Ascending aorta (tissue), 2 donors: ENCODE results near the gene P2RY6. TPM values are rescaled to one million over a fixed set of nuclear protein-coding genes. Genes with fewer than 3 reads are reported as not detected.

Source experiments
- DNase-seq, 2 donors: peaks; one replicate each; pipeline ENCODE4 v3.0.0-alpha.2; 2019; ENCODE audit warnings: low spot score in 2 of 2
- H3K27ac ChIP-seq, 2 donors: fragments of 200-600 bp; sonication (generic); one replicate each; pipeline ENCODE4 v1.5.1; 2016 to 2017; ENCODE audit warnings: mild to moderate bottlenecking in 1 of 2
- H3K27me3 ChIP-seq: fragments of 200-600 bp; sonication (generic); one replicate; pipeline ENCODE4 v1.5.1; 2017
- H3K36me3 ChIP-seq, 2 donors: fragments of 200-600 bp; sonication (generic); one replicate each; pipeline ENCODE4 v1.5.1; 2016
- H3K4me1 ChIP-seq, 2 donors: fragments of 200-600 bp; sonication (generic); one replicate each; pipeline ENCODE4 v1.5.1; 2016 to 2017; ENCODE audit warnings: mild to moderate bottlenecking in 1 of 2
- H3K4me3 ChIP-seq, 2 donors: fragments of 200-600 bp; sonication (generic); one replicate each; pipeline ENCODE4 v1.5.1; 2016 to 2017; ENCODE audit warnings: mild to moderate bottlenecking in 1 of 2
- H3K9me3 ChIP-seq, 2 donors: fragments of 200-600 bp; sonication (generic); one replicate each; pipeline ENCODE4 v1.5.1; 2016
- intact Hi-C: fragments of 100-400 bp; cut with DNase I; formaldehyde crosslinking; loops from one replicate; pipeline ENCODE4 v1.15.1; 2023
- total RNA-seq: library from RNA; depleted of rRNA; stranded (reverse); fragments of >200 nt; gene quantifications from one replicate; pipeline ENCODE4 v1.1.0, GENCODE V29; 2016
- TF ChIP-seq, protein P1 (sequence below), 3 experiments: fragments of 200-600 bp in 2 of 3; fragments of 450-650 bp in 1 of 3; sonication (generic) in 2 of 3; IDR thresholded peaks; one replicate each; pipeline ENCODE4 v1.5.1; 2016 to 2019; ENCODE audit warnings: antibody characterized with exemption in 3 of 3, mild to moderate bottlenecking in 1 of 3, moderate library complexity in 1 of 3

The P2RY6 gene
- total RNA-seq, 1 donor from 2014 or later, result 8.8 TPM

DNA sequence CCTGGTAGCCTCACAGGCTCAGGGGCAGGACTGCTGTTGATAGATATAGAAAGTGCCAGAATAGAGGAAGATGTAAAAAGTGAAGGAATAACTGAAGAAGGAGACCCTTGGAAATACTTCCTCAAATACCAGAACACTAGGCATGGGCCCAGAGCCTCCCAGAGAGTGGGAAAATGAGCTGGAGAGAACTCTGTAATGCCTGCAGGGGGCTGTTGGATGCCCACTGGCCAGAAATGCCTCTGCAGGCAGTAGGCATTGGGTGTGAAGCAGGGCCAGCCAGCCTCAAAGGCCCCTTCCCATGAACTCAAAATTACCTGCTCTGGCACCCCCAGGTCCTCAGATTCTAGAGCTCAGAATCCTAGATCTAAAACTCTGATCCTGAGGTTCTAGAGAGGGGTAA is 38.9 kb upstream of the P2RY6 start:
- peak; percentile 2 to 27 for DNase-seq

DNA sequence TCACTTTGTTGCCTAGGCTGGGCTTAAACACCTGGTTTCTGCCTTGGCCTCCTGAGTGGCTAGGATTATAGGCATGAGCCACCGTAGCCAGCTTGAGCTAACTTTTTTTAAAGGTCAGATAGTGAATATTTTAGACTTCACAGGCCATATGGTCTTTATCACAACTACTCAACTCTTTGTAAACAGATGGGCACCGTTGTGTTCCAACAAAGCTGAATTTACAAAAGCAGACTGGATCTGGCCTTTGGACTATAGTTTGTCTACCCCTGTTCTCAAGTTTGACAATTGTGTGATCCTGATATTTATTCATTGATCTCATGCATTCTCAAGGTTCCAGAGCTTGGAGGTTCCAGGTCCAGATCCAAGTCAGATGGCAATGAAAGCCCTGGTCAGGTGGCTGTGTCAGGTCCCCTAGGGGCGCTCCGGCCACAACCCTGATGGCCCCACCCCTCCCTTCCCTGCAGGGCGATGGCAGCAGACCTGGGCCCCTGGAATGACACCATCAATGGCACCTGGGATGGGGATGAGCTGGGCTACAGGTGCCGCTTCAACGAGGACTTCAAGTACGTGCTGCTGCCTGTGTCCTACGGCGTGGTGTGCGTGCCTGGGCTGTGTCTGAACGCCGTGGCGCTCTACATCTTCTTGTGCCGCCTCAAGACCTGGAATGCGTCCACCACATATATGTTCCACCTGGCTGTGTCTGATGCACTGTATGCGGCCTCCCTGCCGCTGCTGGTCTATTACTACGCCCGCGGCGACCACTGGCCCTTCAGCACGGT is 38.3 kb upstream of the P2RY6 start:
- intact Hi-C loops, result no loop called here

More for the DNA sequence above, 38.9 kb upstream of the P2RY6 start:
- TF ChIP-seq, protein P1, sequence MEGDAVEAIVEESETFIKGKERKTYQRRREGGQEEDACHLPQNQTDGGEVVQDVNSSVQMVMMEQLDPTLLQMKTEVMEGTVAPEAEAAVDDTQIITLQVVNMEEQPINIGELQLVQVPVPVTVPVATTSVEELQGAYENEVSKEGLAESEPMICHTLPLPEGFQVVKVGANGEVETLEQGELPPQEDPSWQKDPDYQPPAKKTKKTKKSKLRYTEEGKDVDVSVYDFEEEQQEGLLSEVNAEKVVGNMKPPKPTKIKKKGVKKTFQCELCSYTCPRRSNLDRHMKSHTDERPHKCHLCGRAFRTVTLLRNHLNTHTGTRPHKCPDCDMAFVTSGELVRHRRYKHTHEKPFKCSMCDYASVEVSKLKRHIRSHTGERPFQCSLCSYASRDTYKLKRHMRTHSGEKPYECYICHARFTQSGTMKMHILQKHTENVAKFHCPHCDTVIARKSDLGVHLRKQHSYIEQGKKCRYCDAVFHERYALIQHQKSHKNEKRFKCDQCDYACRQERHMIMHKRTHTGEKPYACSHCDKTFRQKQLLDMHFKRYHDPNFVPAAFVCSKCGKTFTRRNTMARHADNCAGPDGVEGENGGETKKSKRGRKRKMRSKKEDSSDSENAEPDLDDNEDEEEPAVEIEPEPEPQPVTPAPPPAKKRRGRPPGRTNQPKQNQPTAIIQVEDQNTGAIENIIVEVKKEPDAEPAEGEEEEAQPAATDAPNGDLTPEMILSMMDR (IDR thresholded peaks at IDR 0.05), result no peak
- no peaks in the 10 kb centered on the region for H3K9me3 ChIP-seq
- no peak overlapping the region for H3K27ac ChIP-seq
- intact Hi-C loops, result no loop called here
- no peaks in the 10 kb centered on the region for H3K36me3 ChIP-seq
- no peaks in the 10 kb centered on the region for H3K27me3 ChIP-seq
- H3K4me1 ChIP-seq, result peaks cover 0 to 6% of the 10 kb centered on the region in 2 donors
- H3K4me3 ChIP-seq, result no peak overlapping the region

DNA sequence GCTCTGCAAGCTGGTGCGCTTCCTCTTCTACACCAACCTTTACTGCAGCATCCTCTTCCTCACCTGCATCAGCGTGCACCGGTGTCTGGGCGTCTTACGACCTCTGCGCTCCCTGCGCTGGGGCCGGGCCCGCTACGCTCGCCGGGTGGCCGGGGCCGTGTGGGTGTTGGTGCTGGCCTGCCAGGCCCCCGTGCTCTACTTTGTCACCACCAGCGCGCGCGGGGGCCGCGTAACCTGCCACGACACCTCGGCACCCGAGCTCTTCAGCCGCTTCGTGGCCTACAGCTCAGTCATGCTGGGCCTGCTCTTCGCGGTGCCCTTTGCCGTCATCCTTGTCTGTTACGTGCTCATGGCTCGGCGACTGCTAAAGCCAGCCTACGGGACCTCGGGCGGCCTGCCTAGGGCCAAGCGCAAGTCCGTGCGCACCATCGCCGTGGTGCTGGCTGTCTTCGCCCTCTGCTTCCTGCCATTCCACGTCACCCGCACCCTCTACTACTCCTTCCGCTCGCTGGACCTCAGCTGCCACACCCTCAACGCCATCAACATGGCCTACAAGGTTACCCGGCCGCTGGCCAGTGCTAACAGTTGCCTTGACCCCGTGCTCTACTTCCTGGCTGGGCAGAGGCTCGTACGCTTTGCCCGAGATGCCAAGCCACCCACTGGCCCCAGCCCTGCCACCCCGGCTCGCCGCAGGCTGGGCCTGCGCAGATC is 37.5 kb upstream of the P2RY6 start:
- peak; percentile 0 to 60 for DNase-seq
- intact Hi-C loops, result no loop called here
- Histone ChIP-seq H3K4me1 (peaks cover 0 to 10% of the 10 kb centered on the region in 2 donors), H3K9me3 (no peaks in the 10 kb centered on the region), H3K4me3 (no peak overlapping the region), H3K36me3 (no peaks in the 10 kb centered on the region), H3K27me3 (no peaks in the 10 kb centered on the region), H3K27ac (no peak overlapping the region)
- TF ChIP-seq, protein P1 (IDR thresholded peaks at IDR 0.05), result no peak

More for the DNA sequence above, 38.3 kb upstream of the P2RY6 start:
- peaks cover 0 to 6% of the 10 kb centered on the region in 2 donors for H3K4me1 ChIP-seq
- no peak overlapping the region for H3K4me3 ChIP-seq
- H3K9me3 ChIP-seq, result no peaks in the 10 kb centered on the region
- TF ChIP-seq, protein P1 (IDR thresholded peaks at IDR 0.05), result no peak
- peak; percentile 1 to 56 for DNase-seq
- no peak overlapping the region for H3K27ac ChIP-seq
- H3K36me3 ChIP-seq, result no peaks in the 10 kb centered on the region
- no peaks in the 10 kb centered on the region for H3K27me3 ChIP-seq

GRCh38 chr11:73235236-73235786 is 36.8 kb upstream of the P2RY6 start:
- intact Hi-C loops, result no loop called here
- Histone ChIP-seq H3K4me3 (no peak overlapping the region), H3K27ac (no peak overlapping the region), H3K36me3 (no peaks in the 10 kb centered on the region), H3K4me1 (peaks cover 1 to 13% of the 10 kb centered on the region in 2 donors), H3K27me3 (no peaks in the 10 kb centered on the region), H3K9me3 (no peaks in the 10 kb centered on the region)
- TF ChIP-seq, protein P1 (IDR thresholded peaks at IDR 0.05), result no peak
- no peak for DNase-seq

DNA sequence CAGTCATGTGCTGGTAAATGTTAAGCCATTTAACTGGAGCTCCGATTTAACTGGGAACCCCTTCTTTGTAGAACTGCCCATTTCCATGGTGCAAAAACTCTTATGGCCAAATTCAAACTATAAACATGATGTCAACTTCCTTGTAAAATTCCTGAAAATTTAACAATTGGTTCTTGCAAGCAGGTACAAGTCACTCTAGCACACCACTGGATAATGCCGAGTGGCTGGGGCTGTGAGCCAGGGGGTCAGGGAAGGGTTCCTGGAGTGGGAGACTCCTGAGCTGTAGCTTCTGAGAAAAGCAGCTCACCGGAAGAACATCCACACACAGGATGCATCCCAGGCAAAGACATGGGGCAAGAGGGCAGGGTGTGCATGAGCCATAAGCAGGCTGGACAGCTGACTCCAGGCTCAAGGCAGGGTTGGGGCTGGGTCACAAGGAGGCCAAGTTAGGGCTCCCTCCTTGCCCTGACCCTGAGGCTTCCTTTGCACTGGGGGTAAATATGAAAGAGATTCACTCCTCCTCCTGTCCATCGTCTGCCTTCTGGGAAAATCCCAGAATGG is 35.9 kb upstream of the P2RY6 start:
- Histone ChIP-seq H3K4me3 (no peak overlapping the region), H3K9me3 (no peaks in the 10 kb centered on the region), H3K36me3 (no peaks in the 10 kb centered on the region), H3K4me1 (peaks cover 5 to 18% of the 10 kb centered on the region in 2 donors), H3K27ac (peak overlapping the region; percentile 67 to 76), H3K27me3 (no peaks in the 10 kb centered on the region)
- intact Hi-C loops, result no loop called here
- TF ChIP-seq, protein P1 (IDR thresholded peaks at IDR 0.05), result no peak
- DNase-seq, result no peak
